Fibroblast of skin of right quadriceps (primary cell): Measurements from ENCODE around the gene CYB5A.

Experiments used
- DNase-seq: peaks from one replicate; pipeline ENCODE4 v3.0.0-alpha.2; 2013

CYB5A gene

DNA sequence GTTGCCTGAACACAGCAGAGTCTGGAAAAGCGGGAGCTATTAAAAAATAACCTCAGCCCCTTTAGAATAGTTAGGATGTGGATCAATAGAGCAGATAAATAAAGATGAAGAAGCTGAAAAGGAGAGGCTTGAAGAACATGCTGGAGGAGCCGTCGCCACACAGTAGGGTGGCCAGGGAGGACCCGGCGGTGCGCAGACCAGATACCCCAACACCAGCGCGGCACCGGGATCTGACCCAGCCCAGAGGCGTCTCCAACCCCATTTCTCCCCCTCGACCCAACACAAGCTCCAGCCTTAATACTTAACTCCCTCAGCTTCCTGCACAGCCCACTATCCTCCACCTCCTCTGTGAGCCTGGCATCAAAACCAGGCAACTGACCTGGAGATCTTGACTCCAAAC, 16.0 kb downstream of the CYB5A start:
- no peak for DNase-seq

GRCh38 chr18:74274700-74275099, 17.1 kb downstream of the CYB5A start:
- no peak for DNase-seq

GRCh38 chr18:74273394-74273793, 18.4 kb downstream of the CYB5A start:
- no peak for DNase-seq

DNA sequence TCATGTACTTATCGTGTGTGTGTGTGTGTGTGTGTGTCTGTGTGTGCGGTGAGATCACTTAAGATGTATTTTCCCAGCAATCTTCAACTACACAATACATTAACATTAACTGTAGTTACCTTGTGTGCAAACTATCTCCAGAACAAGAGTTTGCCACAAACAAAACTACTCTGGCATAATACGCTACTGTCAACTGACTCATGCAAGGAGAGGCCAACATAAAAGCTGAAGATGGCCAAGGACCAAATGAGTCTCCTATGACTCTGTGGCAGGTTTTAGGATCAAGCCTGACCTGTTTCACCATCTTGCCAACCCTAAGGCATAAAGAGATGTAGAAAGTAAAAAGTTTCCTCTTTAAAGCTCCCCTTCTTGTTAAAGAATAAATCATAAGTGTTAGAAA, 20.1 kb downstream of the CYB5A start:
- no peak for DNase-seq

GRCh38 chr18:74268933-74269620, 22.7 kb downstream of the CYB5A start:
- DNase-seq: no peak

- DNase-seq: no peak
These were observed 23.6 kb downstream of the CYB5A start for GRCh38 chr18:74268175-74268574.

DNA sequence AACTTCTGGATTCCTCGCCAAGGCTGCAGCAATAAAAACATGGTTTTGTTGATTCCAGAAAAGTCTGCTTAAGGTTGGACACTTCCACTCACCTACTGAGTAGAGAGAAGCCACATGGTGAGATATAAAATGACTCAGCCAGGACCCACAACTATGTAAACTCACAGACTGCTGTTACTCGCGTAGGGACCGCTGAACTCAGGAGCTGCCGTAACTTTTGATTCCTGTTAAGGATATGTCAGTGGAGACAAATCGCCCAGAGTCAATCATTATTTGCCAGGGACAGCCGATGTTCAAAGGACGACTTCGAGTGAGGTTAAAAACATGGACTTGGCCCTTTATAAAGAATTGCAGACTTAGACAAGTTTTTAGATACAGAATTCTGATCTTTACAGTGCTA, 25.6 kb downstream of the CYB5A start:
- DNase-seq: peak; percentile 15

DNA sequence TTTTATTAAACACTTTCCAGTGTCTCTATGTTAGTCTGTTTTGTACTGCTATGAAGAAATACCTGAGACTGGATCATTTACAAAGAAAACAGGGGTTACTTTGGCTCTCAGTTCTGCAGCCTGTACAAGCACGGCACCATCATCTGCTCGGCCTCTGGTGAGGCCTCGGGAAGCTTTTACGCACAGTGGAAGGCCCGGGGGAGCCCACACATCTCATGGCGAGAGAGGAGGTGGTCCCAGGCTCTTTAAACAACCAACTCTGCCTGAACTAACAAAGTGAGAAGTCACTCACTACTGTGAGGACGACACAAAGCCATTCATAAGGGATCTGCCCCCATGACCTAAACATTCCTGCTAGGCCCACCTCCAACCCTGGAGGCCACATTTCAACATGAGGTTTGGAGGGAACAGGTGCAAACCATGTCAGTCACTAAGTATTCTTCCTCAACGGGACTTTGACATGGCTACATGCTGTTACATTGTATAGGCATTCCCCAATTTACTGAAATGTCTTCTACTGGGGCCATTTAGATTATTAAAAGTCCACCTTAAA, 26.1 kb downstream of the CYB5A start:
- DNase-seq: no peak

- DNase-seq: no peak
These were observed 27.3 kb downstream of the CYB5A start for GRCh38 chr18:74264303-74265020.

- DNase-seq: peak; percentile 11
These were observed 30.6 kb downstream of the CYB5A start for GRCh38 chr18:74261053-74261713.

- no peak for DNase-seq
These were observed 32.4 kb downstream of the CYB5A start for GRCh38 chr18:74259347-74259746.

DNA sequence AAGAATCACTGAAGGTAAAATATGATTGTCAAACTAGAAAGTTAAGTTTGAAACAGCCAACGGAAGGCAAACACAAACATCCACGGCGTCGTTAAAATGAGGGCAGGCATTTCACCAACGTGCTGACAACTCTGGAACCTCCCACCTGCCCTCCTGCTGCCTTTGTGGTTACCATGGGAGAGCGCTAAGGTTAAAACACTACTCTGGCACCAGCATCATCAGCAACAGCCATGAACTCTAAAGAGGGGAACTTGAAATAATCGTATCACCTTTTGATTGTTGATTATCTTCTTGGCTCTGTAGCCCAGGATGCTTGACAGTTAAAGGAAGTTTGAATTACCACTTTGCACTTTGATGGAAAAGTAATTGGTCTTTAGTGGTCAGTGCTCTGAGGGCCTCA, 34.7 kb downstream of the CYB5A start:
- no peak for DNase-seq

GRCh38 chr18:74256190-74256589, 35.6 kb downstream of the CYB5A start:
- DNase-seq: no peak

GRCh38 chr18:74255131-74255616, 36.6 kb downstream of the CYB5A start:
- peak; percentile 29 for DNase-seq

- peak; percentile 57 for DNase-seq
These were observed 39.7 kb downstream of the CYB5A start for GRCh38 chr18:74252039-74252395.

DNA sequence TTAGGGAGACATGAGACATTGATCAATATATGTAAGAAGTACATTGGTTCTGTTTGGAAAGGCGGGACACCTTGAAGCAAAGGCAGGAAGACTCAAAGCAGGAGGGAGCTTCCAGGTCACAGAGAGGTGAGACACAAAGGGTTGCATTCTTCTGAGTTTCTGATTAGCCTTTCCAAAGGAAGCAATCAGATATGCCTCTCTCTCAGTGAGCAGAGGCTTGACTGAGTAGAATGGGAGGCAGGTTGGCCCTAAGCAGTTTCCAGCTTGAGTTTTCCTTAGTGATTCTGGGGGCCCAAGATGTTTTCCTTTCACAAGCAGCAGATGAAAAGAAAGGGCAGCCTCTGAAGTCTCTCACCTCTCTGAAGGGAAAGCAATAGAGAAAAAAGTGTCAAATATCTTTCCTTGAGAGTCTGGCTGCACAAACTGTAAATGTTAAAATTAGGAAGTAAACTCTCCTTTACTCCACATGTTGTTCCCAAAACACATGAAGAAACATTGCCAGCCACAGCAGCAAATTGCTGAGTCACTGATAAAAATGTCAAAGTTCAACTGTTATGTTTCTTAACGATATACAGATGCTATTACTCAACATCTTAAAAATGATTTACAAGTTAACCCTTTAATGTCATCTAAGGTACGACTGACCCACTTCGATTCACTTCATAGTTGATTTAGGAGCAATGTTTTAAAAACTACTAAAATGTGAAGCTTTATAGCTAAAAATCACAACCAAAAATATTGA, 40.3 kb downstream of the CYB5A start:
- peak; percentile 79 for DNase-seq

GRCh38 chr18:74250131-74250530, 41.6 kb downstream of the CYB5A start:
- no peak for DNase-seq

GRCh38 chr18:74249181-74249968, 42.4 kb downstream of the CYB5A start:
- DNase-seq: peak; percentile 46

DNA sequence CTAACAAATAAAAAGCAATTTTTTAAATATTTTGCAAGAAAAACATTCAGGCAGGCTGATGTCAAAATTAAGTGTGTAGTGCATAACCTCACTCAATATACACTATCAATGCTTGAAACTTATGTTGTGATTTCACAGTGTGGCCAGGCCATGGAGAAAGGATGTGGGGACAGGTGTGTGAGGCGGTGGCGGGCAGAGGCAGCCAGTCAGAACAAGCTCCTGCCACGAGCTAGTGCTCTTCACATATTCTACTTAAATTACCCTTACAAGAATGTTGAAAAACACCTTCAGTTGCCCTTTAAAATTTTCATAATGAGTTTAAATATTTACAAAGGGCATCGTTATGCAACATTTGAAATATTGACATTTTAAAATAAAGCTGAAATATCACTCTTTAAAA, 43.2 kb downstream of the CYB5A start:
- DNase-seq: no peak

- DNase-seq: no peak
These were observed 43.6 kb downstream of the CYB5A start for GRCh38 chr18:74248189-74248588.

DNA sequence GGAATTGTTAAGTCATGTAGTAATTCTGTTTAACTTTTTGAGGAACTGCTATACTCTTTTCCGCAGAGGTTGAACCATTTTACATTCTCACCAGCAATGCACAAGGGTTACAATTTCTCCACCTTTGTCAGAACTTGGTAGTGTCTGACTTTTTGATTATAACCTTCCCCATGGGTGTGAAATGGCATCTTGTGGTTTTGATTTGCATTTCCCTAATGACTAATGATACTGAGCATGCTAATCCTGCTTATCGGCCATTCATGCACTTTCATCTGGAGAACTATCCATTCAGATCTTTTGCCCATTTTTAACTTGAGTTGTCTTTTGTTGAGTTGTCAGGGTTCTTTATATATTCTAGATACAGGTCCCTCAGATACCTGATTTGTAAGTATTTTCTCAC, 47.2 kb downstream of the CYB5A start:
- DNase-seq: no peak

GRCh38 chr18:74243127-74243526, 48.6 kb downstream of the CYB5A start:
- no peak for DNase-seq
